Measurements from ENCODE around the gene DPP10.

Gene DPP10

GRCh38 chr2:115484983-115485382, 1042.5 kb downstream of the DPP10 start (continued):
- TF ChIP-seq ZBTB10 (tag by site-specific recombination; IDR thresholded peaks at IDR 0.05) (no peak), ZNF843 (tag by site-specific recombination; IDR thresholded peaks at IDR 0.05) (no peak), ZNF596 (tag by site-specific recombination; IDR thresholded peaks at IDR 0.05) (no peak), ZNF76 (tag by site-specific recombination; IDR thresholded peaks at IDR 0.05; ENCODE audit: borderline replicate concordance, low read depth) (no peak), TRIM28 (IDR thresholded peaks at IDR 0.05; ENCODE audit: borderline replicate concordance, low read length) (no peak), ZNF670 (tag by site-specific recombination; IDR thresholded peaks at IDR 0.05; ENCODE audit: low read depth) (no peak), ZNF404 (tag by site-specific recombination; IDR thresholded peaks at IDR 0.05) (no peak), ZBTB44 (tag by site-specific recombination; IDR thresholded peaks at IDR 0.05) (no peak), SP2 (tag by site-specific recombination; IDR thresholded peaks at IDR 0.05) (no peak)

GRCh38 chr2:115491186-115491793, 1048.8 kb downstream of the DPP10 start:
- TF ChIP-seq ZBTB21 (tag by site-specific recombination; IDR thresholded peaks at IDR 0.05): no peak
- TF ChIP-seq ZNF133 (tag by site-specific recombination; IDR thresholded peaks at IDR 0.05): no peak
- no peak for TF ChIP-seq ZNF2 (tag by site-specific recombination; IDR thresholded peaks at IDR 0.05)
- no peak for TF ChIP-seq SALL2 (tag by site-specific recombination; IDR thresholded peaks at IDR 0.05; ENCODE audit: borderline replicate concordance)
- TF ChIP-seq SP2 (tag by site-specific recombination; IDR thresholded peaks at IDR 0.05): no peak
- TF ChIP-seq ZNF23 (tag by site-specific recombination; IDR thresholded peaks at IDR 0.05; ENCODE audit: borderline replicate concordance): no peak
- Histone ChIP-seq H3K4me1 (ENCODE audit: control insufficient read depth, insufficient read depth, low read length) (no peaks in the 10 kb centered on the region), H3K36me3 (ENCODE audit: control insufficient read depth in 2 of 2, insufficient read depth in 1 of 2, low read length in 2 of 2) (no peaks in the 10 kb centered on the region), H3K27ac (ENCODE audit: extremely low read depth, low read depth, low read length) (no peak overlapping the region), H3K9me3 (ENCODE audit: control insufficient read depth, insufficient read depth, low read depth, low read length) (no peaks in the 10 kb centered on the region), H3K4me3 (ENCODE audit: low read depth, low read length) (no peak overlapping the region)
- ChIA-PET POLR2A (no interaction called here), CTCF (no interaction called here)

- POLR2A ChIA-PET: no interaction called here
- no peak overlapping the region for H3K27ac ChIP-seq (ENCODE audit: extremely low read depth, low read depth, low read length)
- CTCF ChIA-PET: interaction anchor here (0.7 kb wide), 1 partner anchor 57 kb away, joined by 3 read pairs; no protein-coding TSS in a partner anchor
- TF ChIP-seq ZSCAN30 (tag by site-specific recombination; IDR thresholded peaks at IDR 0.05): no peak
- TF ChIP-seq ZNF670 (tag by site-specific recombination; IDR thresholded peaks at IDR 0.05; ENCODE audit: low read depth): no peak
- TF ChIP-seq OSR2 (tag by site-specific recombination; IDR thresholded peaks at IDR 0.05): no peak
- no peak for TF ChIP-seq ZNF768 (tag by site-specific recombination; IDR thresholded peaks at IDR 0.05)
- no peak for TF ChIP-seq ZNF785 (tag by site-specific recombination; IDR thresholded peaks at IDR 0.05)
- TF ChIP-seq MYNN (tag by site-specific recombination; IDR thresholded peaks at IDR 0.05; ENCODE audit: borderline replicate concordance): no peak
- TF ChIP-seq ZNF221 (tag by site-specific recombination; IDR thresholded peaks at IDR 0.05; ENCODE audit: borderline replicate concordance): no peak
- TF ChIP-seq IKZF3 (tag by site-specific recombination; IDR thresholded peaks at IDR 0.05): no peak
- no peak for TF ChIP-seq SCRT2 (tag by site-specific recombination; IDR thresholded peaks at IDR 0.05)
- TF ChIP-seq ZEB2 (tag by site-specific recombination; IDR thresholded peaks at IDR 0.05): no peak
- no peak for TF ChIP-seq ZNF18 (tag by site-specific recombination; IDR thresholded peaks at IDR 0.05)
- TF ChIP-seq ZNF266 (tag by site-specific recombination; IDR thresholded peaks at IDR 0.05; ENCODE audit: low read depth): no peak
- no peak for TF ChIP-seq ZNF311 (tag by site-specific recombination; IDR thresholded peaks at IDR 0.05; ENCODE audit: borderline replicate concordance)
- TF ChIP-seq PATZ1 (tag by site-specific recombination; IDR thresholded peaks at IDR 0.05): no peak
These were observed 1062.9 kb downstream of the DPP10 start for GRCh38 chr2:115505331-115505730.

More at GRCh38 chr2:115505331-115505730, 1062.9 kb downstream of the DPP10 start:
- no peaks in the 10 kb centered on the region for H3K9me3 ChIP-seq (ENCODE audit: control insufficient read depth, insufficient read depth, low read depth, low read length)
- H3K4me1 ChIP-seq (ENCODE audit: control insufficient read depth, insufficient read depth, low read length): no peaks in the 10 kb centered on the region
- no peak overlapping the region for H3K4me3 ChIP-seq (ENCODE audit: low read depth, low read length)
- H3K36me3 ChIP-seq (ENCODE audit: control insufficient read depth in 2 of 2, insufficient read depth in 1 of 2, low read length in 2 of 2): no peaks in the 10 kb centered on the region
